Right lobe of liver (tissue), 4 donors: ENCODE measurements around the gene TWF2.

Experiments used
- POLR2A ChIP-seq: fragments of 450-650 bp; IDR thresholded peaks from one replicate; pipeline ENCODE4 v1.6.1; 2017; ENCODE audit warnings: antibody characterized with exemption, mild to moderate bottlenecking
- TF ChIP-seq, protein P1 (sequence below), 4 donors: fragments of 200-600 bp in 3 of 4; fragments of 450-650 bp in 1 of 4; IDR thresholded peaks; one replicate each; pipeline versions ENCODE4 v1.5.1 to v1.8.0; 2016 to 2022; ENCODE audit warnings: antibody characterized with exemption in 4 of 4, mild to moderate bottlenecking in 2 of 4
- donor health status: DM: no; HTN: no; CAD: no.
- donor health status: DM: no; HTN: no; CAD: no.
- donor health status: DM: no; HTN: yes; CAD: no.

DNA sequence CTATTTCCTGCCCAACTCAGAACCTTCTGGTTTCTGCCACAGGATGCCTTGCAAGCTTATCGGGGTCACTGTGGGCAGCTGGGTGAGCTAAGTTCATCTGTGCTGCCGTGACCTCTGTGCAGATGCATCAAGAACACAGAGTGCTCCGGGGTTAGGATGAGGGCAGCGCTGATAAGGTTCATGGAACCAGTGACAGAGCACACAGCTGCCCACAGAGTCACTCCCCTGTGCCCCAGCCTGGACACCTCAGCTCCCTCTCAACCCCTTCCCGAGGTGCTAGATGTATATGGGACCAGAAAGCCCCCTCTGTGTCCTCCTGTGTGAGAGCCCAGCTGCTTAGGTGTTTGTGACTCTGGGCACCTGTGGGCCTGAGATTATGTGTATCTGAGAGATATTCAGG lies 56.8 kb downstream of the TWF2 start:
- TF ChIP-seq POLR2A, result peak; percentile 52
- TF ChIP-seq, protein P1, sequence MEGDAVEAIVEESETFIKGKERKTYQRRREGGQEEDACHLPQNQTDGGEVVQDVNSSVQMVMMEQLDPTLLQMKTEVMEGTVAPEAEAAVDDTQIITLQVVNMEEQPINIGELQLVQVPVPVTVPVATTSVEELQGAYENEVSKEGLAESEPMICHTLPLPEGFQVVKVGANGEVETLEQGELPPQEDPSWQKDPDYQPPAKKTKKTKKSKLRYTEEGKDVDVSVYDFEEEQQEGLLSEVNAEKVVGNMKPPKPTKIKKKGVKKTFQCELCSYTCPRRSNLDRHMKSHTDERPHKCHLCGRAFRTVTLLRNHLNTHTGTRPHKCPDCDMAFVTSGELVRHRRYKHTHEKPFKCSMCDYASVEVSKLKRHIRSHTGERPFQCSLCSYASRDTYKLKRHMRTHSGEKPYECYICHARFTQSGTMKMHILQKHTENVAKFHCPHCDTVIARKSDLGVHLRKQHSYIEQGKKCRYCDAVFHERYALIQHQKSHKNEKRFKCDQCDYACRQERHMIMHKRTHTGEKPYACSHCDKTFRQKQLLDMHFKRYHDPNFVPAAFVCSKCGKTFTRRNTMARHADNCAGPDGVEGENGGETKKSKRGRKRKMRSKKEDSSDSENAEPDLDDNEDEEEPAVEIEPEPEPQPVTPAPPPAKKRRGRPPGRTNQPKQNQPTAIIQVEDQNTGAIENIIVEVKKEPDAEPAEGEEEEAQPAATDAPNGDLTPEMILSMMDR (IDR thresholded peaks at IDR 0.05), result no peak
